GM19035 (cell line): ENCODE measurements around the gene GALNT18.

Experiments
- ATAC-seq: cut with Tn5 transposase; IDR thresholded peaks from one replicate; pipeline ENCODE4 v1.9.1; 2021; ENCODE audit not compliant: unreplicated experiment

The GALNT18 gene

DNA sequence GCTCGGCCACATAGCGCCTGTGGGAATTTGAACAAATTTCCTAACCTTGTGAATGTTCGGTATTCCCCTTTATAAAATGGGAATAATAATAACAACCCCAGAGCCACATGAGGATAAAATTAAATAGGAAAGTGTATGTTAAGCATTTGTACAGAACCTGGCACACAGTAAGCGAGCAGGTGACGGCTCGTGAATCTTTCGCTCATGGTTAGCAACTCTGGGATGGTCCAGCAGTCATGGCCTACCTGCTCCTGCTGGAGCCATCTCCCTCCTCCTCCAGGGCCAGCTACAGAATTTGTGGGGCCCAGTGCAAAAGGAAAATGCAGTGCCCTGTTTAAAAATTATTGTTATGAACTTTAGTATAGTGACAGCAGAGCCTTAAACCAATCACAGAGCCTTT, 180.3 kb downstream of the GALNT18 start:
- no peak for ATAC-seq

DNA sequence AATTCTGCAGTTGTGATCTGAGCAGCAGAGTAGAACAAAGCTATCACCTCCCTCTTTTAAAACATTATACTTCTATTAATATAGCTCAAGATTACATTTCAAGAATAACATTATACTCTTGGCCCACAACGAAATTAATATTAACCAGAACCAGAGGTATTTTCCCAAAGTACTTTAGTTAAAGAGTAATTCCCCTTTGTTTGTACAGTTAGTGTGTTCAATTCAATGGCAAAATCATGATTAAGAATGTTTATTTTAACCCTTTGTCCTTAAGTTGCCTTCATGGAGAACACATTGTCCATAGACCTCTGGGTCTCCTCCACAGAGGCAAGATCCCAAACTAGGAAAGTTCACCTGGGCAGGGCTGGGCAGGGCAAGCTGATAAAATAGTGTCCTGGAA, 180.7 kb downstream of the GALNT18 start:
- no peak for ATAC-seq

DNA sequence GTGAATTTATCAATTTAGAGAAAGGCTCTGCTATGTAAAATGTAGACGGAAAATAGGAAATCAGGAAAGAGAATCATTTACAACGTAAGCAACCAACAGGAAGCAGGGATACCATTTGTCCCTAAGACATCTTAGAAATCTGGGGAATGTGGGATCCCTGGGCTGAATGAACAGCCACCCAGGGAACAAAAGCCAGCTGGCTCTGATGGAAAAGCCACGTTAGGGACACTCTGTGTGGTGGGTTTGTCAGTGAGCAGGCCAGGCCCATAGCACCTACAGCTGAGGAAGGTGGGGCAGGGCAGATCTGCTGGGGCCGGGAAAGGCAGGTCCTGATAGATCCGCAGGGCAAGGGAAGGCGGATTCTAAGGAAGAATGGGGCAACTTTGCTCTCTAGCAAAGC, 181.7 kb downstream of the GALNT18 start:
- no peak for ATAC-seq

DNA sequence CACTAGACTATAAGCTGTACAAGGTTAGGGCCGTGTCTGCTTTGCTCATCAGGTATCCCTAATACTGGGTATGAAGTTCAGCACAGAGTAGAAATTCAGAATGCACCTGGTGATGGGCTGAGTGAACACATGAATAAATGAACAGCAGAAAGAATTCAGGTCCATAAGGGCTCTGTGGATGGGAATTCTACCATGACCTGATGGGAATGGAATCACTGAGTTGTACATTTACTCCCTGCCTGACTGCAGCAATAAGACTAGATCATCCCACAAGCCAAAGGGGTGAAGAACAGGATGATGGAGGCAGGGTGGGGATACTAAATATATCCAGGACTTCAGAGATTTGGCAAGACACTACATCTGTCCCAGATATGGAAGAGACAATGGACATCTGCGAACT, 182.2 kb downstream of the GALNT18 start:
- ATAC-seq = no peak

DNA sequence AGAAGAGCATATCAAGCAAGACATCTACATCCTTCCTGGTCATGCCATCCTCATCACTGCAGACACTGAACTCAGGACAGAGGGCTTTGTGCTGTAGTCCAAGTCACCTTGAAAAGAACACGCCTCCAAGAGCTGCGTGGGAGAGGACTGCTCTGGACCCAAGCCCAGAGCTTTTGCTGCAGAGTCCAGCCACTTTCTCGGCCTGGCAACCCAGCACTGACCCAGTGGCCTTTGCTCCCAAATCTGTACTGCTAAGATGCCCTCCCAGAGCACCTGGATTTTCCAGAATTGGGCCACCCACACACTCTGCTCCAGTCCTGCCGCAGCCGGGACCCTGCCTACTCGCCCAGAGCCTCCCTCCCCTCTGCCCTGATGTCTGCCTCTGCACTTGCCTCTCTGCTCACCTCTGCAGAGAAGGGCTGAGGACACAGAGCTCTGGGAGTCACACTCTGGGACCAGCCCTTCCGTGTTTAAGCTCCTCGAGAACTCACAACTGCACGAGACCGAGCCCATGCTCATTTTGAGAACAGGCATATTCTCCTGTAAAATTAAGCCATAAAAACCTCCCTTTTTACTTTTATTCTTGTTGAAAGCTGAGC, 185.0 kb downstream of the GALNT18 start:
- ATAC-seq = no peak

DNA sequence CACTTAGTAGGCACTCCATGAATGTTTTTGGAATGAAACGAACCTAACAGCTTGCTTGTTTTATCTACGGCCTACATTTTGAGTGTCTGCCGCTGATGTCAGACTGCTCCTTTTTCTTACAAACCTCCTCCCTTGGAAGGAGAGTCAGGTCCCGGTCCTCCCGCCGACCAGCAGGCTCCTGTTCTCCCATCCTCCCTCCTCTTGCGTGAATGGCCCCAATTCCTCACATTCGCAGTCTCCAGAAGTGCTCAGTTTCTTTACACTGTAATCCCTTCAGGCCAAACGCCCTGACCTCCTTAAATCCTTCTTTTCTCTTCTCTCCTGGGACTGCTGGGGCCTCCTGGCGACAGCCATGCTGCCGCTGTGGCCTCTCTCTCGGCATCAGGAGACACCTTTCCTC, 186.2 kb downstream of the GALNT18 start:
- no peak for ATAC-seq

DNA sequence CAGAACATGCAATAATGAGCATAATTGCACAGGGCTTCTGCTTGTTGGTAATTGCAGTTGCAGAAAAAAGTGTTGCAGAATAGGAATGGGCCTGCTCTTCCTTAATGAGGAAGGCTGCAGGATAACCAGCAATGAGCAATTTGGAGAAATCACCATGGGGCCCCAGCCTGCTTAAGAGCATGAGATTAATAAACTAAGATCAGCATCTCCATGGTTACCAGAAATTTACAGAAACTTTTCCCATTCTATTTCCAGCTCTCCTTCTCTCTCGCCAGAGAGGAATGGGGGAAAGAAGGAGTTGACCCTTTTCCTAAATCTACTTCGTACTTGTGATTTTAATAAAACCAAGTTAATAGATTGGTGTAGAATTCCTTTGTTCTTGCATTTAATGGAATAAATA, 187.8 kb downstream of the GALNT18 start:
- no peak for ATAC-seq

DNA sequence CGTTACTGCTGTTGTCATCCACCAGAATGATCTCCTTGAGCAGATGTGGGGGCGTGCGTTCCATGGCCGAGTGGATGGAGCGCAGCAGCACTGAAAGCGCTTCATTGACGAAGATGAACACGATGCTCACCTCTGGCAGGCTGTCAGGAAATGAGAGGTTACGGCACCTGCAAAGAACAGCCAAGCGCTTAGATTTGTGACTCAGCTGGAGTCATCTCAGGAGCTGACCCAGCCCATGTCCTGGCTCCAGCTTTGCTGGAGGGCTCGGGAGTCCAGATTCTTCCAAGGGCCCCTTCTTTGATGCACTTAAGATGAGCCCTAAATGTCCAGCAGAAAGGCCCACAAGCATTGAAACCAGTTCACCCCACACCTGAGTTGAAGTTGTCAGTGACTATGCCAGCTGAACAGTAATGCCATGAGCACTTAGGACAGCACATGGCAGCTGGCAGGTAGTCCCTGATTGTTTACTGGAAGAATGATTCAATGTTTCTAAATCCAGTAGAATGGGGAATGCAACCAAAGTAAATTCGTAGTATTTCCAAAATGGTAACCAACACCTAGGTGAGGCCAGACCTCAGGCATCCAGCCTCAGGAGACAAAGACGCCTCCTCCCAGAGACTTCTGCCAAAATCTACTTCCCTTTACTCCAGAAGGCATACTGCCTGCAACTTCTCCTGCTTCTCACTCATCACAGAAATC, 189.0 kb downstream of the GALNT18 start:
- no peak for ATAC-seq

DNA sequence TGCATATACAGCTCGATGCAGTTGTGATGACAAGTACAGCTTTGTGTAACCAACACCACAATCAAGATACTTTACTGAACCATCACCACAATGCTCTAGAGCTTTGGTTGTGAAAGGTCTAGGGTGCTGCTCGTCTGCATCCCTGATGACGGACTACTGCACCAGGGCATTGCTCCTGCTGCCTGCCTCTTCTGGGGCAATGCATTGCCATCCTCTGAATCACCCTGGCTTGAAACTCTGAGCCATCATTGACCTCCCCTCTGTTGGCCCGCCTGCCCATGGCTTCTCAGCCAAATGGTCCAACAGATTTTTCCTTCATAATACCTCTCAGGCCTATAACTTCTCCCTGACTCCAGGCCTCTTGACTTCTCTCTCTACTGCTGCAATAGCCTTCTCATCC, 191.4 kb downstream of the GALNT18 start:
- no peak for ATAC-seq

DNA sequence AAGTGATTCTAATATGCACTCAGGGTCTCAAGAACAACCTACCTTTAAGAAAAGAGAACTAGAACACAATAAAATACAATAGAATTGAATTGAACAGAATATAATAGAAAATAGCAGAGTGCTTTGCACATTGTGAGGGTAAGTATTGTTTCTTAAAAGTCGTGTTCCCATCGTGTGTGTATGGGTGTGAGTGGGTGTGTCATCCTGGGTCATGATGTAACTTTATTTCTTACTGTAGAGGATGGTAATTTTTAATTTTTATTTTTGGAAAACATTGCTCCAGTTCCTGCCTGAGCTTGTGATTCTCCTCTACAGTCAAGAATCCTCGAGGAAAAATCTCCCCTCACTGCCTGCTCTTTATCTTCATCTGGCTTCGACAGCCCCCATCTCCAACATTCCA, 193.1 kb downstream of the GALNT18 start:
- ATAC-seq = no peak

DNA sequence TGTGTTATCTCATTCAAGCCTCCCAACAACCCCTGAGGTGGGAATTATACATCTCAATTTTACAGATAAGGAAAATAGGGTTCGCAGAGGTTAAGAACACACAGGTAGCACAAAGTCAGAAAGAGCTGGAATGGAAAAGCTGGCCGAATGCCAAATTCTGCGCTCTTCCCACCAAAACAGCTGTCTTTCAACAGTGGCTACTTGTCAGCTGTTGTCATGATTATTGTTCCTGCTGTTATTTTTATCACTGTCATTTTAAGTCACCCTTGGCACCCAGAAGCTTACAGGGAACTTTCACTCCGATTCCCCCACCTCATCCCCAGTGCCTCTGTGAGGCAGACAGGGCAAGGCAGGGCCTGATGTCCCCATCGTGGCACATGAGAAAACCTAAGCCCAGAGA, 194.3 kb downstream of the GALNT18 start:
- ATAC-seq = no peak

DNA sequence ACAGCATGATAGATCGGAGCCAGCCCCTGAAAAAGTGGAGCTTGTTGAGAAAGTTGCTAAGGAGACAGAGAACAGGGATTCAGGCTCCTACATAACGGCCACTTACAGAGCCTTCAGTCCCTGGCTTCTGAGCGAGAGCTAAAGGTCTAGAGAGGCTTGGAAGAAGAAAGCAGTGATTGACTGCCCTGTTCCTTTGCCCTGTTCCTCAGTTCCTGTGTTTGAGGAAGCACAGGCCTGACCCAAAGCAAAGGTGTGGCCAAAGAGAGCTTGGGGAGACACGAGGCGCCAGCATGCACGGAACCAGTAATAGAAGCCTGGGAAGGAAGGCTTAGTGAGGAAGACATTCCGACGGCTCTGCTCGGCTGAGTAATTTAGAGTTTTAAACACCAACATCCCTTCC, 194.7 kb downstream of the GALNT18 start:
- no peak for ATAC-seq

DNA sequence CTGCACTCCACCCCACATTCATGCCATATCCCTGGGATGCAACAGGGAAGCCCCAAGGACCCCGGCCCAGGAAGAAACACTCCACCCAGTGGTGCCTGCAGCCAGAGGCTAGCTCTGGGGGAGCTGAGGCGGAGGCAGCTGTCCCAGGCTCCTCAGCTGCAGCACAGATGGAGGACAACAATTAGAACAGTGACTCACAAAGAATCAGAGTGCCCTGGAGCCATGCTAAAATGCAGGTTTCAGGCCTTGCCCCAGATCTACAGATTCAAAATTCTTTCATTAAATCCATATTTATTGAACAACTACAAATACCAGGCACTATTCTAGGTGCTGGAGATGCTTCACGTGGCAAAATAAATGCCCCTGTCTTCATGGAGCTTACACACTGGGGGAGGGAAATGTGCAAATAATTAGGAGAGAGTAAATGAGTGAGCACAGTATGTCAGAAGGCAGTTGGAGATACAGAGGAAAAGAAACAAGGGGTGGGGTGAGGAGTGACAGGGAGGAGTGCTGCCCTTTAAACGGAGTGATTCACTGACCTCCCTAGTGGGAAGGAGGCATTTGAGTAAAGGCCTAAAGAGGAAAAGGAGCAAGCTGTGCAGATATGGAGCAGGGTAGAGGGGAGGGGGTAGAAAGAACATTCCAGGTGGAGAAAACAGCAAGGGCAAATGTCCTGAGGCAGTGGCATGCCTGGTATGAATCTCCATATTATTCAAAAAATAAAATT, 195.4 kb downstream of the GALNT18 start:
- ATAC-seq = no peak

DNA sequence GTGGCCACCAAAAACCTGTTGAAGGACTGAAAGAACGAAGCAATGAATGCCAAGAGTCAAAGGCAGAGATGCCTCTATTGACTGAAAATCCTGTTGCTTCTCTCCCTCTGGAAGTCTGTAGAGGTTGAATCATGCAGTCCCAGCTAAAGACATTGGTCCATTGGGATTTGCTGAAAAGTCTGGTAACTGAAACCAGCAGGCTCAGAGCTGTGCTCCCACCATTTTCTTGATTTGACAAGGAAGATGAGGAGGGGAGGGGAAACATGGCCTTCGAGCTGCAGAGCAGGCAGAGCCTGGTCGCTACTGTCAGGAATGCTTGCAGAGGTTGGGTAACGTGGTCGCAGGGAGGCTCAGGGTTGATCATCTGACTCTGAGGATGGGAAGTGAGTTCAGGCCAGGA, 196.0 kb downstream of the GALNT18 start:
- ATAC-seq = no peak

DNA sequence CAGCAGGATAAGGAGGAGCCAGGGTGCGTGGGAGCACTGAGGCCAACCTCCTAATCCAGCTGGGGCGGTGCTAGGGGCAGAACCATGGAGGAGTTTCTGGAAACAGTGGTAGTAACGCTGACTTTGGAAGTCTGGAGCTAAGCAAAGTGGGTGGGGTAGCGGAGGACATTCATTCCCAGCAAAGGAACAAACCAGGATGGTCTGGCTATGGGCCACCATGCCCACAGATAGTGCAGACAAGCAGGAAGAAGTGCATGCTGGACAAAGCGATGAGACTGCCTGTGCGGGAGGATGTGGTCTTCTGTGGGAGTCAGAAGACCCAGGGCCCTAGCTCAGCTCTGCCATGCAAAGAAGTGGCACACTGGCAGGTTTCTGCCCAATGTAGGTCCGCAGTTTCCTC, 197.1 kb downstream of the GALNT18 start:
- ATAC-seq = no peak

DNA sequence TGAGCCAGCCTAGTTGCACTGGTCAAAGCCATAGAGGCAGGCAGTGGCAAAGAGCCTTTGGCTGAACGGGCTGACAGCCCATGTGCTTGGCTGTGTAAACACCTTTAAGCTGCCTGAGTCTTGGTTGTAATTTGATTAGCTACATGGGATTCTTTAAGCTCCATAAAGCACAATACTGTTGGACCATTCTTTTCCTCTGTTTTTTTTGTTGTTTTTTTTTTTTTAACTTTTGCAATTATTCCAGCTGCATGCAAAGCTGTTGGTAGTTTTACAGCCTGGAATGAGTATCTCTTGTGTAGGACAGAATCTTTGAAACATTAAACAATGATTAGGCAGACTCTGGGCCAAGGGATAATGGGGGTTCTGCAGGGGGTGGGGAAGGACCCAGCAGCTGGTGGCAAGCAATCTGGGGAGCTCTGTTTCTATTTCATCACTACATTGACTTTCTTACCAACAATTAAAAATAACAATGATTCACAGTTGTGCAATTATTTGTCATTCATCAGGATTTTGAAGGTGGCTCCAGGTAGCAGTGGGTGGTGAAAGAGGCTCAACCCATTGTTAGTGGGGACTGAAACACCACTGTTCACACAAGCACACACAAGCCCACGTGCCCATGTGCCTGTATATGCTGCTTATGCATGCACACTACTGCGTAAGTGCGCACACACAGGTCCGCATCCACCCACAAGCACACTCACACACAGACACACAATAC, 199.2 kb downstream of the GALNT18 start:
- ATAC-seq = no peak

DNA sequence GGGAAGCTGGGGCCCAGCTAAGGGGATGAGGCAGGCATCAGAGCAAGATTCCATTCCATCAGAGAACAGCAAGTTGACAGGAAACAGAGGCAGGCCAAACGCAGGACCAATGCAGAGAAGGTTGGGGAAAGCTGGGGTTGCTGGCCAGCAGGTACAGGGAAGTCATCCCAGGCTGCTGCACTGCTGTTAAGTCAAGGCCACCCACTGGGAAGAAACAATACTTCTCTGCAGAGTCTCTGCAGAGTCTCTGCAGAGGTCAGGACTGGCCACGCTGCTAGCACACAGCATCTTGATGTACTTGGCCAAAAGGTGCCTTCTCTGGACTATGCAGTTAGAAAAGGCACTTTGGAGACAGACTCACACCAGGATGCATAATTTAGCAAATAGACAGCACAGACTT, 200.3 kb downstream of the GALNT18 start:
- ATAC-seq = no peak

DNA sequence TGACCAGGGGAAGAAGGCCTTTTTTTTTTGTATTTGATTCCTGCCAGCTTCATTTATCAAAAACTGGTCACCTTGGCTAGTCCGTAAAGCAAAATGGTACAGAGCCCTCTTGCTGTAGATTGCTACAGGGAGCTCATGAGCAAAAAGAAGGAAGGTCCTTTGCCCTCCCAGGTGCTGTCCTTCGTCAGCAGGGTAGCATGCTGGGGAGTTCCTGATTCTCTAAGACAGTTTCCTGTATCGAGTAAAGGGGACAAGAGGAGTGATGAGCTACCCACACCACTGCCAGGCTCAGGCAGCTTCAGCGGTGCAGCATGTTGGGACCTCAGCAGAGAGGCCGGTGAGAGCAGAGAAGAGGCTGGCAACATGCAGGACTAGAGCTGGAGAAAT, 200.9 kb downstream of the GALNT18 start:
- no peak for ATAC-seq

DNA sequence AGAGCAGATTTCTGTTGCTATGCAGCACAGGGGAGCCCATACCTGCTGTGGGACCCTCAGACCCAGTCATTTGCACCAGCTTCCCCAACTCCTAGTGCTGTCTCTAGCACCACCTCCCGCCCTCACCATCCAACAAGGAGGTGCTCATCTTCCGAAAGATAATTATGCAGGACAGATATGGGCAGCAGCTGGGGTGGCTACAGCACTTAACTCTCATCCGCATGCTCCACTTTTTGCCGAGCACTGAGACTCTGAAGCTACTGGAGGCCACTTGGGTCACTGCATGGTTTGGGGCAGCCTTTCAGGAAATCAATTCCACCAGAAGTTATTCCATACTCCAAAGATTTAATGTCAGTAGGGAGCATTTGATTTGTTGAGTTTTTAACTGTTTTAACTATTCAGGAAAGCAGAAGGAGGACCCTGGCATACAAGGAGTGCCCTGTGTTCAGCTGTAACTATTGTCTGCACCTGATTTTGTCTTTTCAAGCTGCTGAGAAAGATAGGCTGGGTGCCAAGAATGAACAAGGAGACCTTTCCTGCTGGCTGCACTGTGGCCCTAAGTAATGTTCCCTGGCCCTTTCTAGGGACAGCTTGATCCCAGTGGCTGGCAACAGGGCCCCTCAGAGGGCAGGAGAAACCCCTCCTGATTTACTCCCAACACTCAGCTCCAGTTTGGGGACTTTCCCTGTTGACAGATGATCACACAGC, 201.5 kb downstream of the GALNT18 start:
- no peak for ATAC-seq

DNA sequence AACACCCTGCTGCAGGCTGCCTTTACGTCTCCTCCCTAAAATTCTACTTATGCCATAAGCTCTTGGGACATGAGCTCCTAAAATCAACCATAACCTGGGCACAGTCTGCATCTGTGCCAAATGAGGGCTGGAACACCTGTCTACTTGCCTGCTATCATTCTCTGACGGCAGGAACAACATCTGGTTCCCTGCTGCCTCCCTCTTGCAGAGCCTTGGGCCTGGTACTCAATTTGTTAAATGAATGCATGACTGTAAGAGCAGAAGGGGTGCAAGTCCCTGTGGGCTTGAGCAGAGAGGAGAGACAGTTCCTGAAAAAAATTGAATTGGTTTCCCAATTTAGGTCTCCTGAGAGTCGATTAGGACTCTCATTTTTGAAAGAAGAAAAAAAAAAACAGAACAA, 202.1 kb downstream of the GALNT18 start:
- no peak for ATAC-seq

DNA sequence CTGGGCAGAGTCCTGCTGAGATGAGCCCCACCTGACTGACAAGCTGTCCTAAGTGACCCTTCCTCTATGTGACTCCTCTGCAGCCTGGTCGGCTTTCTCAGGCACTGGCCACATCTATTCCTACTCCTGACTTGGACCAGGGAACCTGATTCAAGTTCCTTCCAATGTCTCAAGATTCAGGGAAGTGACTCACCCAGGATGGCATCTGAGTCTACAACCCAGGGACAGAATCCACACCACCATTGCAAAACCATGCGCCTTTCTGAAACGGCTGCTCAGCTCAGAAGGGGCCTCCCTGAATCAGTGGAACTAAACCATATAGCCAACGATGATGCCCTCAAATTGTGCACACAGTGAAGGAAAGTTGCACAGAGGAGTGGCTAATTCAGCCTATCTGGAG, 204.9 kb downstream of the GALNT18 start:
- no peak for ATAC-seq
